ENCODE data around the gene UTF1. TPM values are rescaled to one million over a fixed set of nuclear protein-coding genes. Genes with fewer than 3 reads are reported as not detected.

Gene UTF1
- total RNA-seq, result not detected
- not detected for polyA plus RNA-seq

GRCh38 chr10:133230044-133230361, at the start of gene UTF1:
TSS of gene UTF1 (plus strand) at chr10:133230217. CDS start at chr10:133230289, 72 bp downstream.
- Histone ChIP-seq H3K4me3 (ENCODE audit: low read length) (no peak within 1 kb of the TSS), H3K27me3 (ENCODE audit: insufficient read depth, low read length, poor library complexity, severe bottlenecking) (peaks cover 6% of the 10 kb centered on the region), H3K4me1 (ENCODE audit: insufficient read depth, low read length) (no peaks in the 10 kb centered on the region), H3K36me3 (ENCODE audit: insufficient read depth, low read length) (no peaks in the 10 kb centered on the region), H3K9me3 (ENCODE audit: low read length) (no peaks in the 10 kb centered on the region), H3K27ac (ENCODE audit: low read depth, low read length) (no peak within 1 kb of the TSS)
- CTCF ChIA-PET, result no interaction called here
- H3K4me3 Mint-ChIP-seq, result peak within 1 kb of the TSS; percentile 40 to 90 (median 57)
- POLR2A ChIA-PET, result no interaction called here
- H3K27ac Mint-ChIP-seq, result peak within 1 kb of the TSS in 1 of 8 donors; percentile 52
- H3K27me3 Mint-ChIP-seq, result peaks cover 42 to 65% of the 10 kb centered on the region in 2 donors
- H3K36me3 Mint-ChIP-seq, result peaks cover 0 to 5% (median 3%) of the 10 kb centered on the region in 3 donors
- H3K4me1 Mint-ChIP-seq, result peaks cover 11 to 27% (median 16%) of the 10 kb centered on the region in 3 donors
- no peaks in the 10 kb centered on the region for H3K9me3 Mint-ChIP-seq
- no peak for DNase-seq

GRCh38 chr10:133180965-133181639, 48.9 kb upstream of the UTF1 start:
- CTCF ChIA-PET, result no interaction called here
- no peaks in the 10 kb centered on the region for H3K27me3 ChIP-seq (ENCODE audit: insufficient read depth, low read length, poor library complexity, severe bottlenecking)

GRCh38 chr10:133182190-133182589, 47.8 kb upstream of the UTF1 start:
- POLR2A ChIA-PET, result no interaction called here

More at GRCh38 chr10:133180965-133181639, 48.9 kb upstream of the UTF1 start:
- no peaks in the 10 kb centered on the region for H3K9me3 ChIP-seq (ENCODE audit: low read length)
- H3K27ac Mint-ChIP-seq, result no peak overlapping the region
- DNase-seq, result peak in 1 of 5 donors; percentile 41
- POLR2A ChIA-PET, result no interaction called here
- H3K36me3 Mint-ChIP-seq, result no peaks in the 10 kb centered on the region
- no peak overlapping the region for H3K4me3 Mint-ChIP-seq
- H3K9me3 Mint-ChIP-seq, result no peaks in the 10 kb centered on the region
- H3K4me3 ChIP-seq (ENCODE audit: low read length), result no peak overlapping the region
- no peak overlapping the region for H3K27ac ChIP-seq (ENCODE audit: low read depth, low read length)
- H3K4me1 ChIP-seq (ENCODE audit: insufficient read depth, low read length), result no peaks in the 10 kb centered on the region
- no peaks in the 10 kb centered on the region for H3K4me1 Mint-ChIP-seq
- no peaks in the 10 kb centered on the region for H3K27me3 Mint-ChIP-seq
- H3K36me3 ChIP-seq (ENCODE audit: insufficient read depth, low read length), result no peaks in the 10 kb centered on the region

GRCh38 chr10:133182791-133183645, 47.0 kb upstream of the UTF1 start:
- no peak for DNase-seq
- no peak overlapping the region for H3K27ac ChIP-seq (ENCODE audit: low read depth, low read length)
- H3K4me1 ChIP-seq (ENCODE audit: insufficient read depth, low read length), result no peaks in the 10 kb centered on the region
- no peak overlapping the region for H3K4me3 ChIP-seq (ENCODE audit: low read length)
- no peaks in the 10 kb centered on the region for H3K9me3 ChIP-seq (ENCODE audit: low read length)
- Mint-ChIP-seq H3K27ac (no peak overlapping the region), H3K9me3 (no peaks in the 10 kb centered on the region), H3K4me1 (no peaks in the 10 kb centered on the region), H3K36me3 (no peaks in the 10 kb centered on the region), H3K27me3 (no peaks in the 10 kb centered on the region), H3K4me3 (no peak overlapping the region)
- ChIA-PET CTCF (no interaction called here), POLR2A (no interaction called here)
- no peaks in the 10 kb centered on the region for H3K36me3 ChIP-seq (ENCODE audit: insufficient read depth, low read length)
- H3K27me3 ChIP-seq (ENCODE audit: insufficient read depth, low read length, poor library complexity, severe bottlenecking), result no peaks in the 10 kb centered on the region

More at GRCh38 chr10:133182190-133182589, 47.8 kb upstream of the UTF1 start:
- H3K36me3 ChIP-seq (ENCODE audit: insufficient read depth, low read length), result no peaks in the 10 kb centered on the region
- no peaks in the 10 kb centered on the region for H3K9me3 ChIP-seq (ENCODE audit: low read length)
- H3K27me3 Mint-ChIP-seq, result no peaks in the 10 kb centered on the region
- H3K4me3 ChIP-seq (ENCODE audit: low read length), result no peak overlapping the region
- DNase-seq, result no peak
- CTCF ChIA-PET, result no interaction called here
- no peaks in the 10 kb centered on the region for H3K4me1 Mint-ChIP-seq
- H3K4me3 Mint-ChIP-seq, result no peak overlapping the region
- no peaks in the 10 kb centered on the region for H3K4me1 ChIP-seq (ENCODE audit: insufficient read depth, low read length)
- H3K27me3 ChIP-seq (ENCODE audit: insufficient read depth, low read length, poor library complexity, severe bottlenecking), result no peaks in the 10 kb centered on the region
- H3K9me3 Mint-ChIP-seq, result no peaks in the 10 kb centered on the region
- H3K27ac Mint-ChIP-seq, result no peak overlapping the region
- H3K27ac ChIP-seq (ENCODE audit: low read depth, low read length), result no peak overlapping the region
- no peaks in the 10 kb centered on the region for H3K36me3 Mint-ChIP-seq

GRCh38 chr10:133183646-133184378, 46.2 kb upstream of the UTF1 start:
- H3K27me3 ChIP-seq (ENCODE audit: insufficient read depth, low read length, poor library complexity, severe bottlenecking), result no peaks in the 10 kb centered on the region
- POLR2A ChIA-PET, result no interaction called here
- Mint-ChIP-seq H3K27ac (peak overlapping the region in 1 of 8 donors; percentile 53), H3K9me3 (no peaks in the 10 kb centered on the region), H3K27me3 (no peaks in the 10 kb centered on the region), H3K36me3 (no peaks in the 10 kb centered on the region), H3K4me1 (no peaks in the 10 kb centered on the region), H3K4me3 (no peak overlapping the region)
- H3K27ac ChIP-seq (ENCODE audit: low read depth, low read length), result no peak overlapping the region
- CTCF ChIA-PET, result no interaction called here
- H3K4me1 ChIP-seq (ENCODE audit: insufficient read depth, low read length), result no peaks in the 10 kb centered on the region
- H3K36me3 ChIP-seq (ENCODE audit: insufficient read depth, low read length), result no peaks in the 10 kb centered on the region
- H3K4me3 ChIP-seq (ENCODE audit: low read length), result no peak overlapping the region
- no peaks in the 10 kb centered on the region for H3K9me3 ChIP-seq (ENCODE audit: low read length)
- no peak for DNase-seq

GRCh38 chr10:133184591-133185244, 45.3 kb upstream of the UTF1 start:
- Mint-ChIP-seq H3K27me3 (no peaks in the 10 kb centered on the region), H3K36me3 (no peaks in the 10 kb centered on the region), H3K9me3 (no peaks in the 10 kb centered on the region), H3K27ac (no peak overlapping the region), H3K4me3 (no peak overlapping the region), H3K4me1 (no peaks in the 10 kb centered on the region)
- H3K9me3 ChIP-seq (ENCODE audit: low read length), result no peaks in the 10 kb centered on the region
- no peak overlapping the region for H3K27ac ChIP-seq (ENCODE audit: low read depth, low read length)
- H3K36me3 ChIP-seq (ENCODE audit: insufficient read depth, low read length), result no peaks in the 10 kb centered on the region
- no peak for DNase-seq
- POLR2A ChIA-PET, result no interaction called here
- CTCF ChIA-PET, result no interaction called here
- H3K4me1 ChIP-seq (ENCODE audit: insufficient read depth, low read length), result no peaks in the 10 kb centered on the region
- no peaks in the 10 kb centered on the region for H3K27me3 ChIP-seq (ENCODE audit: insufficient read depth, low read length, poor library complexity, severe bottlenecking)
- no peak overlapping the region for H3K4me3 ChIP-seq (ENCODE audit: low read length)

- Mint-ChIP-seq H3K27me3 (no peaks in the 10 kb centered on the region), H3K36me3 (no peaks in the 10 kb centered on the region), H3K4me3 (no peak overlapping the region), H3K27ac (no peak overlapping the region), H3K9me3 (no peaks in the 10 kb centered on the region), H3K4me1 (no peaks in the 10 kb centered on the region)
- no peak overlapping the region for H3K27ac ChIP-seq (ENCODE audit: low read depth, low read length)
- H3K9me3 ChIP-seq (ENCODE audit: low read length), result no peaks in the 10 kb centered on the region
- no peaks in the 10 kb centered on the region for H3K4me1 ChIP-seq (ENCODE audit: insufficient read depth, low read length)
- POLR2A ChIA-PET, result no interaction called here
- no peak for DNase-seq
- H3K36me3 ChIP-seq (ENCODE audit: insufficient read depth, low read length), result no peaks in the 10 kb centered on the region
- CTCF ChIA-PET, result no interaction called here
- no peak overlapping the region for H3K4me3 ChIP-seq (ENCODE audit: low read length)
- H3K27me3 ChIP-seq (ENCODE audit: insufficient read depth, low read length, poor library complexity, severe bottlenecking), result no peaks in the 10 kb centered on the region
Measured at GRCh38 chr10:133185421-133185820, 44.6 kb upstream of the UTF1 start.

GRCh38 chr10:133185916-133186315, 44.1 kb upstream of the UTF1 start:
- no peaks in the 10 kb centered on the region for H3K36me3 Mint-ChIP-seq
- Histone ChIP-seq H3K4me1 (ENCODE audit: insufficient read depth, low read length) (no peaks in the 10 kb centered on the region), H3K27ac (ENCODE audit: low read depth, low read length) (no peak overlapping the region), H3K4me3 (ENCODE audit: low read length) (no peak overlapping the region), H3K36me3 (ENCODE audit: insufficient read depth, low read length) (no peaks in the 10 kb centered on the region), H3K27me3 (ENCODE audit: insufficient read depth, low read length, poor library complexity, severe bottlenecking) (no peaks in the 10 kb centered on the region), H3K9me3 (ENCODE audit: low read length) (no peaks in the 10 kb centered on the region)
- ChIA-PET POLR2A (no interaction called here), CTCF (no interaction called here)
- H3K9me3 Mint-ChIP-seq, result no peaks in the 10 kb centered on the region
- H3K27ac Mint-ChIP-seq, result no peak overlapping the region
- H3K4me3 Mint-ChIP-seq, result no peak overlapping the region
- no peaks in the 10 kb centered on the region for H3K27me3 Mint-ChIP-seq
- DNase-seq, result no peak
- H3K4me1 Mint-ChIP-seq, result no peaks in the 10 kb centered on the region

All from CD8-positive, alpha-beta memory T cell (primary cell).